ENCODE data around the gene TENM4.

GRCh38 chr11:78949976-78950690 lies 490.7 kb downstream of the TENM4 start:
- TF ChIP-seq CTCF (IDR thresholded peaks at IDR 0.05) (no peak), POLR2AphosphoS5 (IDR thresholded peaks at IDR 0.05) (no peak), POLR2A (IDR thresholded peaks at IDR 0.05) (no peak)
